Amniotic epithelial cell (primary cell): Measurements from ENCODE around the gene DTX3L.
A peak's percentile ranks its signal among the peaks of the same experiment; 100 is the strongest.

ENCODE experiments used
- DNase-seq: peaks from one replicate; pipeline ENCODE4 v3.0.0-alpha.2; 2010; ENCODE audit warnings: low read depth

DTX3L gene

GRCh38 chr3:122606330-122606729 is 42.2 kb downstream of the DTX3L start:
- no peak for DNase-seq

DNA sequence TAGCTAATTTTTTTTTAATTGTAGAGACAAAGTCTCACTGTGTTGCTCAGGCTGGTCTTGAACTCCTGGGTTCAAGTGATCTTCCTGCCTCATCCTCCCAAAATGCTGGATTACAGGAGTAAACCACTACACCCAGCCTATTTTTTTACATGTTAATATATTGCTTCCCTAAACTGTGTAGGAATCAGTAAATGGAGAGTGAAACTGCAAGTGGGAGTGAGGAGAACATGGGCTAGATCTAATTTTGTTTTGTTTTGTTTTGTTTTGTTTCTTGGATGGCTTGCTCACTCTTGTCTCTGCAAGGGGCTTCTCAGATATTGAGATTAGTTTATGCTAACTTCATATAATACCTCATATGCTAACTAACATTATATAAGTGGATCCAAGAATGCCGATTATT is 44.8 kb downstream of the DTX3L start:
- no peak for DNase-seq

DNA sequence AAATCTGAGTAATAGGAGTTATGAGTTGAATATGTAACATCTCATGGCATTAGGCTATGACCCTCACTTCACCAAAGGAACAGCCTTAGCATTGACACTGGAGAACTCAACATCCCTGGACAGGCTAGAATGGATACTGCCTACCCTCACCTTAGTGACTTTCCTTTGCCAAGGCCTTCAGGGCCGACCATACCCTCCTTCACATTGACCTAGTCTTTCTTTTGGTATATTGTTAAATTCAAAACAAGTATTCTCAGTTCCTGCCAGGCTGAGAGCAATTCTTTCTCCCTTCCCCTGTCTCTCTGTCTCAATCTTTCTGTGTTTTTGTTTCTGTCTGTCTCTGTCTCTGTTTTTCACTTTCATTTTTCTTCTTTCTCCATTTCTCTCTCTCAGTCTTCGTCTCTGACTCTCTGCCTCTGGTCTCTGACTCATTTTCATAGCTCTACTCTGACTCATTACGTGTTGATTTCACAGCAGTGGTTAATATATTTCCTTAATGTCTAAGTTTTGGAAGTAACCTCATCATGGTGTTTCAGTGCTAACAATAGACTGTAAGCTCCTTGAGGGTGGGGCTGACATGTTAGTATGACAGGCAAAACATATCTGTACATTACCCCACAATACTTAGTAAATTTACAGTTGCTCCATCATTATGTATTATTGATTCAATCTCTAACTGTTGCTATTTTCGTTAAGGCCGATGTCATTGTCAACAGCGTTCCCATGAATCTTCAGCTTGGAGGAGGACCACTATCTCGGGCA is 45.8 kb downstream of the DTX3L start:
- DNase-seq: peak; percentile 85

GRCh38 chr3:122612696-122613095 is 48.6 kb downstream of the DTX3L start:
- DNase-seq: no peak

DNA sequence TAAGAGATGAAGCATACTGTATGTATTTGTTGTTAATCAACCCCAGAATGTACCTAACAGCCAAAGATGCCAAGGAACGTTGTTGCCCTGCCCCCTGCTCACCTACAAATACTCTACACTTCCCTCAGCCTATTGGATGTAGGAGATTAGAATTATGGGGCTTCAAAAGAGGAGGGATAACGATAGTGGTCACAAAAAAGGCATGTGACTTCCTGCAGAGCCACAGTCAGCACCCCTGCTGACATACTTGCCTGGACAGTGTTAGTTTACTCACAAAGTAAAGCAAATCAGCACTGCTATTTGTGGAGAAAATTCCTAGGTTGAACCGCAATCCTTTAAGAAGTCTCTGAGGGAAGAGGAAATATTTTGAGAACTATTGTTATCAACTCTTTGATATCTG is 51.2 kb downstream of the DTX3L start:
- DNase-seq: peak; percentile 30

DNA sequence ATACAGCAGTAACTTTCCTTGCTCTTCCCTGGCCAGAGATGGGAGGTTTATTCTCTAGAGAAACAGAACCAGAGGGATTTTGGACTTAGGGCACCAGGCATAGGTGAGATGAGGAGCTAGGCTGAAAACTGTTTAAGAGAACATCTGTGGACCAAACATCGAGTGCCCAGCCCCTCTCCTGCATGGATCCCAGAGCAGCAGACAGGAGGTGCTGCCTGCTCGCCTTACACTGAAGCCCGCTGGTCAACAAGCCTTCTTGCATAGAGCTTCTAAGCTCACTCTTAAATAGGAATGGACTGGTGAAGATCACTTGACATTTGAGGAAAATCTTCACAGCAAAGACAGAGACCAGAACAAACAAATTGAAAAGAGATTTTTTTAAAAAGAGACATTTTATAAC is 54.5 kb downstream of the DTX3L start:
- DNase-seq: no peak

DNA sequence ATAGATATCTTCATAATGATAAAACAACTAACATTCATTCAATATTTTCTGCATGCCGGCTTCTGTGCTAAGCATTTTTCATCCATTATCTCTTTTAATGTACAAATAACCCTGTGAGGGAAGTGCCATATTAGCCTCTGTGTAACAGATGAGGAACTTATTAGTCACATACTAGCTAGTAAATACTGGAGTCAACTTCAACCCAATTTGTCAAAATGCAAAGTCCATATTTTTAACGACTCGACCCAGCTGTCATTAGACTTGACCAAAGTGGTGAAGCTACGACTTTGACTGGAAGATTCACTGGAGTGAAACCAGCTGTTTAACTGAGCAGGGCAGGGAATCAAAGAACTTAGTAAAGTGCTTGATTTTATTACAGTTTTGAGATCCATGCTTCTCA is 54.9 kb downstream of the DTX3L start:
- DNase-seq: no peak

GRCh38 chr3:122620399-122620798 is 56.3 kb downstream of the DTX3L start:
- DNase-seq: no peak

GRCh38 chr3:122621112-122621511 is 57.0 kb downstream of the DTX3L start:
- no peak for DNase-seq

GRCh38 chr3:122623031-122623829 is 59.1 kb downstream of the DTX3L start:
- no peak for DNase-seq
